Mucosa of descending colon (tissue), 3 donors: Measurements from ENCODE around the gene NRIP3. TPM values are rescaled to one million over a fixed set of nuclear protein-coding genes. Genes with fewer than 3 reads are reported as not detected.

Experiments
- ATAC-seq: fragments of 200-7000 bp; cut with Tn5 transposase; one replicate; pipeline ENCODE4 v1.9.1; 2020; ENCODE audit warnings: mild to moderate bottlenecking, moderate library complexity
- DNase-seq, 3 donors: peaks; one replicate each; pipeline ENCODE4 v3.0.0-alpha.2; 2020
- H3K36me3 ChIP-seq: fragments of 200-600 bp; one replicate; pipeline ENCODE4 v1.8.0; 2021; ENCODE audit warnings: low read depth, mild to moderate bottlenecking
- H3K4me1 ChIP-seq: fragments of 200-600 bp; one replicate; pipeline ENCODE4 v1.8.0; 2021; ENCODE audit warnings: low read depth, mild to moderate bottlenecking
- H3K4me3 ChIP-seq: fragments of 200-600 bp; one replicate; pipeline ENCODE4 v1.8.0; 2021; ENCODE audit warnings: mild to moderate bottlenecking
- H3K9me3 ChIP-seq: fragments of 200-600 bp; one replicate; pipeline ENCODE4 v1.8.0; 2021; ENCODE audit warnings: mild to moderate bottlenecking
- CTCF ChIP-seq: fragments of 200-600 bp; IDR thresholded peaks from one replicate; pipeline ENCODE4 v1.8.0; 2022; ENCODE audit warnings: antibody characterized with exemption, mild to moderate bottlenecking
- intact Hi-C, 2 donors: fragments of 100-400 bp; cut with DNase I in 1 of 2; cut with micrococcal nuclease in 1 of 2; formaldehyde crosslinking; loops; one replicate each; pipeline versions ENCODE4 v1.11.0 to v1.11.1; 2022; cut with DNase I, micrococcal nuclease
- total RNA-seq, 3 donors: library from RNA; stranded (reverse); fragmentation: NEBNext Ultra II Directional in 2 of 3; extraction: Animal tissue kit (Norgen Biotek cat#: 25700) in 2 of 3; gene quantifications; one replicate each; pipeline versions ENCODE4 v1.2.1 to v1.2.4, GENCODE V29; 2021 to 2023
- donor health status: DM: no; HTN: no; CAD: no; lungs with moderate emphysema.
- donor health status: DM: no; HTN: no; CAD: no.
- donor health status: DM: no; HTN: yes; CAD: no.

Gene NRIP3
- total RNA-seq, 3 donors from 2014 or later: 0.20 to 1.6 (median 0.63) TPM

DNA sequence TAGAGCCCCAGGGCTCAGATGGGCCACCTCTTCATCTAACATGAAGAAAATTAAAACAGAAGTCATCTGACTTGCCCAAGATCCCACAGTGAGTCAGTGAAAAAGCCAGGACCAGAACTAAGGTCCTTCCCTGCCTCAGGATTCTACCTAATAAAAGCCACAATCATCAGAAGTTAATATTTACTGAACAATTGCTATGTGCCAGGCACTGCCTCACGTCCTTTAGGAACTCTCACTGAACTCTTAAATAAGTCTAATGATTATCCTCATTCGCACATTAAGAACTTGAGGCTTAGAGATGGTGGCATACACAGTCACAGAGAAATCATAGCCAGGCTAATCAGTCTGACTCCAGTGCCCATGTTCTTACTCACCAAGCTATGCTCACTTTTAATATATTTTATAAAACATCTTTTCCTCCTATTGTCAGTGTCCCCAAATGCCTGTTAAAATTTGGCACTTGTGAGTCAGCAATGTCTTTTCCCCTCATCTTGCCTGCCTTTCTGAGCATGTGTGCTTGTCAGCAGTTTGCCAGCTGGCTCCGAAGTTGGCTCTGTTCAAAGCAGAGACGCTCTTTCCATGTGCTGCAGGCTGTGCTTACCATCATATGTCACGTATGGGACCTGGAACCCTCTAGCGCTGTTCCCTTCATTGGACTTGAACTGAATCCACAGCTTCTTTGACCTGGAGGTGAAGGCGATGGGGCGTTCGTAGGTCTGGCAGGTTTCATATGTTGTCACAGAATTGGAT is 21.5 kb upstream of the NRIP3 start:
- ATAC-seq: no peak
- no peaks in the 10 kb centered on the region for H3K36me3 ChIP-seq
- intact Hi-C loops: no loop called here
- no peak overlapping the region for H3K4me3 ChIP-seq
- DNase-seq: no peak
- no peaks in the 10 kb centered on the region for H3K4me1 ChIP-seq
- TF ChIP-seq CTCF: no peak
- H3K9me3 ChIP-seq: no peaks in the 10 kb centered on the region

DNA sequence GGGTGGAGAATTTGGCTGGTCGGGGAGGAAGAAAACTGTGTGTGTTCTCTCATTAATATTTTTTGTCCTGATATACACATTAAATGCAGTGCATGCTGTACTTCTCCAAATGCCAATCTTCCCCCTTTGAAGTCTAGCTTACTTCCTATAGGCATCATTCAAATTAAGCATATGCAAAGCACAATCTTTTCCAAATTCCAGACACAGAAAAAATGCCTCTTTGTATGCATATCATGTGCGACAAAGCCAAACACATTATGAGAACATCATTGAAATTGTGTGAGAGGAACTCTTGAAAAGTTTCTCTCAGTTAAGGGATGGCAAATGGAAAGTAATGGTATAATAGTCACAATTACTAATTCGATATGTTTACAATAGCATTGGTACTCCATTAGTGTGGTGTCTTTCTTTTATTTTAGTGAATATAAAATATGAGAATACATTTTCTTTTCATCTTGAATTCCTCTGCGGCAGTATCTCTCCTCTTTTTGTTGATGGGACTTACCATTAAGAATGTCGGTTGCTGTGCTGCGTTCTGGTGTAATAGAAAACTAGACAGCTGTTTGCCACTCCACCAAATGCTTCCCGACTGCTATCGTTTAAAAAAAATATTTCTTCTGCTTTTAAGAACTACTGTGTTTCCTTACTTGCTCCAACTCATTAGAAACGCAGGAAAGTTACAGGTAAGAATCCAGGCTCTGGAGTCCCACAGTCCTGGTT is 19.3 kb upstream of the NRIP3 start:
- intact Hi-C loops: no loop called here
- Histone ChIP-seq H3K4me3 (no peak overlapping the region), H3K36me3 (no peaks in the 10 kb centered on the region), H3K9me3 (no peaks in the 10 kb centered on the region), H3K4me1 (no peaks in the 10 kb centered on the region)
- TF ChIP-seq CTCF: no peak
- no peak for ATAC-seq
- no peak for DNase-seq

DNA sequence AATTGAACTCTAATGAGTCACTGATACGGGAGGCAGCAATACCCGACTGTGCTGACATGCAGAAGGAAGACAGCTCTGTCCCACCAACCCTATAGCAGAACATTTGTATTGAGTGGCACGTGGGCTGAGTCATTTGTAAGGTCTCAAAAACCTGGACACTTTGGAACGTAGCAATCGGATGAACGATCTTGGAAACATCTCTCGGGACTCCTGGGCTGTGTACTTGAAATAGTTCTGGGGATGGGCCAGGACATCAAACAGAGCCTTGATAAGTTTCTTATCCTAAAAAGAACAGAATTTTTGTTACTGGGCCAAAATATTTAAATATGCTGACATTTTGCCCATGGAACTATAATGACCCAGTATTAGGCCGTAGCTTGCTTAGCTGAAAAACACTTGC is 17.1 kb upstream of the NRIP3 start:
- Histone ChIP-seq H3K4me1 (no peaks in the 10 kb centered on the region), H3K4me3 (no peak overlapping the region), H3K9me3 (no peaks in the 10 kb centered on the region), H3K36me3 (no peaks in the 10 kb centered on the region)
- no peak for ATAC-seq
- DNase-seq: no peak
- no peak for TF ChIP-seq CTCF
- intact Hi-C loops: no loop called here

- no peak for TF ChIP-seq CTCF
- Histone ChIP-seq H3K9me3 (no peaks in the 10 kb centered on the region), H3K4me3 (no peak overlapping the region), H3K36me3 (no peaks in the 10 kb centered on the region), H3K4me1 (no peaks in the 10 kb centered on the region)
- intact Hi-C loops: loop anchor here (5.0 kb wide), 1 partner anchor 117 kb away; no protein-coding TSS in a partner anchor
- DNase-seq: no peak
- ATAC-seq: no peak
Observed at GRCh38 chr11:9019861-9020260, 16.1 kb upstream of the NRIP3 start.

- no peaks in the 10 kb centered on the region for H3K4me1 ChIP-seq
- intact Hi-C loops: loop anchor here (5.0 kb wide), 1 partner anchor 120 kb away; no protein-coding TSS in a partner anchor
- H3K9me3 ChIP-seq: no peaks in the 10 kb centered on the region
- no peaks in the 10 kb centered on the region for H3K36me3 ChIP-seq
- ATAC-seq (peak; percentile 56), DNase-seq (peak; percentile 46 to 63 (median 48))
- TF ChIP-seq CTCF: no peak
- H3K4me3 ChIP-seq: no peak overlapping the region
Observed at GRCh38 chr11:9017773-9018172, 14.0 kb upstream of the NRIP3 start.
